Tibial artery (tissue), 4 donors: ENCODE results near the gene TMEM132C.

Experiments used
- DNase-seq, 2 donors: peaks; one replicate each; pipeline ENCODE4 v3.0.0-alpha.2; 2019
- H3K27ac ChIP-seq, 2 donors: fragments of 200-600 bp; sonication (generic) in 1 of 2; 1 replicate in 1 of 2; 2 replicates in 1 of 2; pipeline ENCODE4 v1.5.1; 2018 to 2019; ENCODE audit warnings: mild to moderate bottlenecking in 1 of 2
- H3K27me3 ChIP-seq, 2 donors: fragments of 200-600 bp; sonication (generic) in 1 of 2; one replicate each; pipeline versions ENCODE4 v1.5.1 to v1.6.0; 2016 to 2019
- H3K36me3 ChIP-seq, 3 donors: fragments of 200-600 bp; sonication (generic) in 2 of 3; one replicate each; pipeline ENCODE4 v1.5.1; 2016 to 2019; ENCODE audit warnings: mild to moderate bottlenecking in 2 of 3
- H3K4me1 ChIP-seq, 4 donors: fragments of 200-600 bp; sonication (generic) in 2 of 4; 1 replicate in 3 of 4; 2 replicates in 1 of 4; pipeline ENCODE4 v1.5.1; 2016 to 2019
- H3K4me3 ChIP-seq, 2 donors: fragments of 200-600 bp; sonication (generic) in 1 of 2; 1 replicate in 1 of 2; 2 replicates in 1 of 2; pipeline ENCODE4 v1.5.1; 2018 to 2019; ENCODE audit warnings: mild to moderate bottlenecking in 2 of 2
- H3K9me3 ChIP-seq, 3 donors: fragments of 200-600 bp; sonication (generic) in 1 of 3; one replicate each; pipeline ENCODE4 v1.5.1; 2016 to 2019
- CTCF ChIP-seq, 2 experiments: fragments of 200-600 bp in 1 of 2; fragments of 450-650 bp in 1 of 2; IDR thresholded peaks; one replicate each; pipeline ENCODE4 v1.5.1; 2017 to 2019; ENCODE audit warnings: antibody characterized with exemption in 2 of 2, mild to moderate bottlenecking in 1 of 2, moderate library complexity in 1 of 2
- intact Hi-C: fragments of 100-400 bp; cut with DNase I; formaldehyde crosslinking; loops from one replicate; pipeline ENCODE4 v1.15.0; 2023; ENCODE audit warnings: low total_unique reads

Gene TMEM132C

GRCh38 chr12:128754275-128754674 is 487.3 kb downstream of the TMEM132C start:
- no peak overlapping the region for H3K27ac ChIP-seq
- no peaks in the 10 kb centered on the region for H3K36me3 ChIP-seq

GRCh38 chr12:128755566-128755965 is 488.6 kb downstream of the TMEM132C start:
- Histone ChIP-seq H3K27me3 (peaks cover 0 to 5% of the 10 kb centered on the region in 2 donors), H3K27ac (no peak overlapping the region), H3K9me3 (no peaks in the 10 kb centered on the region), H3K36me3 (no peaks in the 10 kb centered on the region), H3K4me1 (no peaks in the 10 kb centered on the region), H3K4me3 (no peak overlapping the region)
- DNase-seq = no peak
- no peak for TF ChIP-seq CTCF (IDR thresholded peaks at IDR 0.05)
- intact Hi-C loops = no loop called here

More at GRCh38 chr12:128754275-128754674, 487.3 kb downstream of the TMEM132C start:
- Histone ChIP-seq H3K27me3 (no peaks in the 10 kb centered on the region), H3K9me3 (no peaks in the 10 kb centered on the region), H3K4me3 (no peak overlapping the region), H3K4me1 (no peaks in the 10 kb centered on the region)
- DNase-seq = no peak
- no peak for TF ChIP-seq CTCF (IDR thresholded peaks at IDR 0.05)
- intact Hi-C loops = no loop called here
